VCaP (cell line): Measurements from ENCODE around the gene MLLT3.

Experiments
- H3K27ac ChIP-seq: fragments of 450-650 bp; 2 replicates; pipeline ENCODE4 v1.5.1; 2017
- TF ChIP-seq, protein P1 (sequence below): fragments of 450-650 bp; conservative IDR thresholded peaks from 2 replicates; pipeline ENCODE4 v1.5.1; 2017; ENCODE audit warnings: mild to moderate bottlenecking, moderate library complexity

The MLLT3 gene

DNA sequence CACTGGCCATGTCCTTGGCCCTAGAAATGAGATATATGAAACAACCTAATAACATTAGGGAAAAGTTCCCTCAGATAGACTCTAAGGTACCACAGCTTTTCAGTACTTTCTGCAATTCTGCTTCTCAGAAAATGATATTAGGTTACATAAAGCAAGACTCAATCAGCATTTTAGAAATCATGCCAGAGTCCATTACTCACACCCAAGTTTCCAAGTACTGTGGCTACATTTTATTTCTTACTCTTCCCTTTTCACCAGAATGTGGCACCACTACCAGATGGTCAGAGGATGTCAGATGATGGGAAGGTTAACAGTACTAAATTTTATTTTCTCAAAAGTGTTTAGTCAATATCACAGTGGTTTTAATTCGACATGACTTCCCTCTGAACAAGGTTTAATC is 217.2 kb downstream of the MLLT3 start:
- H3K27ac ChIP-seq: no peak overlapping the region
- TF ChIP-seq, protein P1, sequence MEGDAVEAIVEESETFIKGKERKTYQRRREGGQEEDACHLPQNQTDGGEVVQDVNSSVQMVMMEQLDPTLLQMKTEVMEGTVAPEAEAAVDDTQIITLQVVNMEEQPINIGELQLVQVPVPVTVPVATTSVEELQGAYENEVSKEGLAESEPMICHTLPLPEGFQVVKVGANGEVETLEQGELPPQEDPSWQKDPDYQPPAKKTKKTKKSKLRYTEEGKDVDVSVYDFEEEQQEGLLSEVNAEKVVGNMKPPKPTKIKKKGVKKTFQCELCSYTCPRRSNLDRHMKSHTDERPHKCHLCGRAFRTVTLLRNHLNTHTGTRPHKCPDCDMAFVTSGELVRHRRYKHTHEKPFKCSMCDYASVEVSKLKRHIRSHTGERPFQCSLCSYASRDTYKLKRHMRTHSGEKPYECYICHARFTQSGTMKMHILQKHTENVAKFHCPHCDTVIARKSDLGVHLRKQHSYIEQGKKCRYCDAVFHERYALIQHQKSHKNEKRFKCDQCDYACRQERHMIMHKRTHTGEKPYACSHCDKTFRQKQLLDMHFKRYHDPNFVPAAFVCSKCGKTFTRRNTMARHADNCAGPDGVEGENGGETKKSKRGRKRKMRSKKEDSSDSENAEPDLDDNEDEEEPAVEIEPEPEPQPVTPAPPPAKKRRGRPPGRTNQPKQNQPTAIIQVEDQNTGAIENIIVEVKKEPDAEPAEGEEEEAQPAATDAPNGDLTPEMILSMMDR: no peak

DNA sequence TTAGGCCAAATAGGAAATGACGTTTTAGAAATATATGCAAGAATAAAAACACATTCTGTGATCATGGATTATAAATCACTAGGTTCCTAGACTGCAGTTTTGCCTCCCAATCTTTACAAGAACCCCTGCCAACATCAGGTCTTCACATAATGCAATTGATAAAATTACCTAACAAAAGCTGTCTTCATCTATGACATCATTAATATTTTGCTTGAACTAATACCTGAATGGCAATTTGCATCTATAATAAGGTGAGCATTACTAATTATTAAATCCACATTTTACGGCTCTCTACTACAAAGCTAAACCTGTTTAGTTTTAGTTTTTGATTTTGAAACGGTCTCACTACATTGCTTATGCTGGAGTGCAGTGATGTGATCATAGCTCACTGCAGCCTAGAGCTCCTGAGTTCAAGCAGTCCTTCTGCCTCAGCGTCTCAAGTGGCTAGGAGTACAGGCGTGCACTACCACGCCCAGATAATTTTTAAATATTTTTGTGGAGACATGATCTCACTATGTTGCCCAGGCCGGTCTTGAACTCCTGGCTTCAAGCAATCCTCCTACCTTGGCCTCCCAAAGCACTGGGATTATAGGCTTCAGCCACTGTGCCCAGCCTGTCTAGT is 218.0 kb downstream of the MLLT3 start:
- no peak overlapping the region for H3K27ac ChIP-seq
- TF ChIP-seq, protein P1: no peak

- TF ChIP-seq, protein P1: no peak
- H3K27ac ChIP-seq: peak overlapping the region; percentile 5; the same call in 1 of the 2 replicates
These were observed 219.0 kb downstream of the MLLT3 start for GRCh38 chr9:20403346-20403745.

- TF ChIP-seq, protein P1: no peak
- 0 out of 2 replicates have a peak overlapping the region, but pooled peaks have one; percentile 5 for H3K27ac ChIP-seq
These were observed 219.9 kb downstream of the MLLT3 start for GRCh38 chr9:20402273-20402875.

GRCh38 chr9:20398536-20399338 is 223.6 kb downstream of the MLLT3 start:
- no peak overlapping the region for H3K27ac ChIP-seq
- TF ChIP-seq, protein P1: no peak

DNA sequence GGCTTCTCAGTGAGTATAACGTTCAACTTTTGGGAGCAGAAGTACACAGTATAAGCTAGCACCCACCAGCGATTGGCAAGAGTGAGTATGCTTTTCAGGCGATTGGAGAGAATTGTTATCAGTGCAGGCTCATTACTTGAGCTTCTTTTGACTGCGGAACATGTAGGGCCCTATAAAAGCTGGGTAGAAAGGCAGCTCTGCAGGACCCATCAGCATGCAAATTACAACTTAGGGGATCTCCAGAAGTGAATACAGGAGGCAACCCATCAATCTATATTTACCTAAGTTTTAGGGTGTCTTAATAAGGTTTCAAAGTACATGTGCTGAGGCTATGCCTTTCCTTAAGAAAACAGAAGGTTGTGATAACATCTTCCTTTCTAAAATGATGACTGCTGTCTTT is 225.0 kb downstream of the MLLT3 start:
- H3K27ac ChIP-seq: no peak overlapping the region
- TF ChIP-seq, protein P1: no peak

DNA sequence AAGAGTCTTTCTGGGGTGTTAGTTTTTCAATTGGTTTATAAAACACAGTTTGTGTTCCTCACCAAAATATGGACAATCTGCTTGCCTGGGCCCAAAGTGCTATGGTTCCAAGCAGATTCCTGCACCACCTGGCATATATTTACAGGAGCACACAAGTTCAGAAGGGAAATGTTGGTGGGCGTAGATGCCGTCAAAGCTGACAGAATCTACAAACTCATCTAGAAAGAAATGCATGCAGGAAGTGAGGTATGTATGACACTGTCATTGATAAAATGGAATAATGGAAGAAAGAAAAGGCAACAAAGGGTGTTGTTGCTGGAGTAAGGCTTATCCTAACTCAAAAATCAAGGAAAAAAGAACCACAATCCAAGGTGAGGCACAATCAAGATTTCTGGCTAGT is 225.8 kb downstream of the MLLT3 start:
- TF ChIP-seq, protein P1: no peak

More for the DNA sequence above, 225.8 kb downstream of the MLLT3 start:
- 0 out of 2 replicates have a peak overlapping the region, but pooled peaks have one; percentile 31 for H3K27ac ChIP-seq
